Kidney epithelial cell (primary cell): ENCODE results near the gene NFE2L3. TPM values are rescaled to one million over a fixed set of nuclear protein-coding genes. Genes with fewer than 3 reads are reported as not detected.

Experiments used
- DNase-seq: peaks from one replicate; pipeline ENCODE4 v3.0.0-alpha.2; 2010; ENCODE audit warnings: low read depth
- H3K27me3 ChIP-seq: 2 replicates; pipeline ENCODE4 v1.6.0; 2011; ENCODE audit warnings: low read length; ENCODE audit not compliant: control insufficient read depth, insufficient read depth
- H3K36me3 ChIP-seq: 2 replicates; pipeline ENCODE4 v1.5.1; 2011; ENCODE audit warnings: low read length; ENCODE audit not compliant: control insufficient read depth, insufficient read depth
- H3K4me3 ChIP-seq: 2 replicates; pipeline ENCODE4 v1.5.1; 2011; ENCODE audit warnings: low read depth, mild to moderate bottlenecking, control low read depth, low read length
- total RNA-seq: library from RNA; depleted of rRNA; stranded (reverse); fragments of >200 nt; gene quantifications from 2 replicates; pipeline ENCODE4 v1.2.3, GENCODE V29; 2015
- TF ChIP-seq, protein P1 (sequence below): IDR thresholded peaks from 2 replicates; pipeline ENCODE4 v1.5.1; 2011; ENCODE audit warnings: mild to moderate bottlenecking, moderate library complexity, low read length, control low read depth, inconsistent platforms; ENCODE audit not compliant: insufficient read depth, poor library complexity, severe bottlenecking

NFE2L3 gene
- total RNA-seq, 1 donor from 2014 or later: 53.8 TPM

DNA sequence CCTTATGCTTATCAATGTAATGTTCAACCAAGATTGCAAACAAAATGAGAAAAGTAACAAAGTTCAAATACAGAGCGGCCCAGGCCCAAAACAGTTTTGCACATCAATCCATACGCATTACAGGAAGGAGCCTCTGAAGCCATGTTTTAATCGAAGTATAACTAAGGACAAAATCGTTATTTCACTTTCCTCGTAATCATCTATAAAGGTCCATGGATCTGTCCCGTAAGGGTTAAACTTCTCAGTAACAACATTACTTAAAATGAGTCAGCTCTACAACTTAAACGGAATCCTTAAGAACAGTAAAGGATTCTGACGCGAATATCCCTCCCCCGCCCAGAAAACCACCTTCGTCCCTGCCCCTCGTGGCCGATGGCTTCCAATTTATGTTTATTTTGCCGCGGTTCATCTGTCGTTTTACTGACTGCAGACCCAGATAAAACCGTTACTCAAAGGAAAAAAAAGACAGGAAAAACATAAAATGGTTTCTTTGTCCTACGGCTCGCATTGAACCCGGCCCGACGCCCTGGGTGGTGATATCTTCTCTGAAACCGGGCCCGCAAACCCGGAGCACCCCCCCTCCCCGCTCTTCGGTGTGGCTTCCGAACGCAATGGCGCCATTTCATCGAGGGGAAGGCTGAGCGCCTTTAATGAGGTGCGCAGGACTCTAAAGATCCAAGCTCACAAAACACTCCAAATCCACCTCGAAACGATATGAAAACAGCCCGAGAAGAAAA, 47.5 kb downstream of the NFE2L3 start:
- DNase-seq: no peak
- H3K36me3 ChIP-seq: peaks cover 3% of the 10 kb centered on the region
- TF ChIP-seq, protein P1, sequence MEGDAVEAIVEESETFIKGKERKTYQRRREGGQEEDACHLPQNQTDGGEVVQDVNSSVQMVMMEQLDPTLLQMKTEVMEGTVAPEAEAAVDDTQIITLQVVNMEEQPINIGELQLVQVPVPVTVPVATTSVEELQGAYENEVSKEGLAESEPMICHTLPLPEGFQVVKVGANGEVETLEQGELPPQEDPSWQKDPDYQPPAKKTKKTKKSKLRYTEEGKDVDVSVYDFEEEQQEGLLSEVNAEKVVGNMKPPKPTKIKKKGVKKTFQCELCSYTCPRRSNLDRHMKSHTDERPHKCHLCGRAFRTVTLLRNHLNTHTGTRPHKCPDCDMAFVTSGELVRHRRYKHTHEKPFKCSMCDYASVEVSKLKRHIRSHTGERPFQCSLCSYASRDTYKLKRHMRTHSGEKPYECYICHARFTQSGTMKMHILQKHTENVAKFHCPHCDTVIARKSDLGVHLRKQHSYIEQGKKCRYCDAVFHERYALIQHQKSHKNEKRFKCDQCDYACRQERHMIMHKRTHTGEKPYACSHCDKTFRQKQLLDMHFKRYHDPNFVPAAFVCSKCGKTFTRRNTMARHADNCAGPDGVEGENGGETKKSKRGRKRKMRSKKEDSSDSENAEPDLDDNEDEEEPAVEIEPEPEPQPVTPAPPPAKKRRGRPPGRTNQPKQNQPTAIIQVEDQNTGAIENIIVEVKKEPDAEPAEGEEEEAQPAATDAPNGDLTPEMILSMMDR: no peak

GRCh38 chr7:26200038-26200443, 48.0 kb downstream of the NFE2L3 start:
- no peak for DNase-seq
- H3K4me3 ChIP-seq: peak overlapping the region; percentile 100
- TF ChIP-seq, protein P1: no peak
- peaks cover 3% of the 10 kb centered on the region for H3K36me3 ChIP-seq
- H3K27me3 ChIP-seq: no peaks in the 10 kb centered on the region

More for the DNA sequence above, 47.5 kb downstream of the NFE2L3 start:
- Histone ChIP-seq H3K4me3 (peak overlapping the region; percentile 100), H3K27me3 (no peaks in the 10 kb centered on the region)

GRCh38 chr7:26200444-26201246, 48.6 kb downstream of the NFE2L3 start, which contains the start of gene HNRNPA2B1:
Gene HNRNPA2B1, minus strand, starts transcription at chr7:26200746. Its CDS starts 169 bp downstream, at chr7:26200577.
- DNase-seq: peak; percentile 84
- no peaks in the 10 kb centered on the region for H3K27me3 ChIP-seq
- TF ChIP-seq, protein P1: no peak
- peaks cover 2% of the 10 kb centered on the region for H3K36me3 ChIP-seq
- peak within 1 kb of the TSS; percentile 100 for H3K4me3 ChIP-seq

DNA sequence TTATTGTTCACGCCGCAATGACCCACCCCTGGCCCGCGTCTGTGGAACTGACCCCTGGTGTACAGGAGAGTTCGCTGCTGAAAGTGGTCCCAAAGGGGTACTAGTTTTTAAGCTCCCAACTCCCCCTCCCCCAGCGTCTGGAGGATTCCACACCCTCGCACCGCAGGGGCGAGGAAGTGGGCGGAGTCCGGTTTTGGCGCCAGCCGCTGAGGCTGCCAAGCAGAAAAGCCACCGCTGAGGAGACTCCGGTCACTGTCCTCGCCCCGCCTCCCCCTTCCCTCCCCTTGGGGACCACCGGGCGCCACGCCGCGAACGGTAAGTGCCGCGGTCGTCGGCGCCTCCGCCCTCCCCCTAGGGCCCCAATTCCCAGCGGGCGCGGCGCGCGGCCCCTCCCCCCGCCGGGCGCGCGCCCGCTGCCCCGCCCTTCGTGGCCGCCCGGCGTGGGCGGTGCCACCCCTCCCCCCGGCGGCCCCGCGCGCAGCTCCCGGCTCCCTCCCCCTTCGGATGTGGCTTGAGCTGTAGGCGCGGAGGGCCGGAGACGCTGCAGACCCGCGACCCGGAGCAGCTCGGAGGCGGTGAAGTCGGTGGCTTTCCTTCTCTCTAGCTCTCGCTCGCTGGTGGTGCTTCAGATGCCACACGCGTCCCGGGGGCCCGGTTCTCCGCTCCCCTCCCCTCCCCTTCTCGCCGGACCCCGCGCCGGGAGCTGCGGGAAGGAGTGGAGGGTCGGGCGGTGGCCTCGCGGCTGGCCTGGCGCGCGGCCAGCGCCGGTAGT, 49.4 kb downstream of the NFE2L3 start, which contains the start of gene CBX3:
Gene CBX3 (plus strand): TSS at position 499 of the 772 bp plus-strand sequence. CDS start 1,254 bp downstream, outside the sequence.
- TF ChIP-seq, protein P1: no peak
- no peaks in the 10 kb centered on the region for H3K27me3 ChIP-seq
- H3K4me3 ChIP-seq: peak within 1 kb of the TSS; percentile 100
- H3K36me3 ChIP-seq: peaks cover 2% of the 10 kb centered on the region
- no peak for DNase-seq

DNA sequence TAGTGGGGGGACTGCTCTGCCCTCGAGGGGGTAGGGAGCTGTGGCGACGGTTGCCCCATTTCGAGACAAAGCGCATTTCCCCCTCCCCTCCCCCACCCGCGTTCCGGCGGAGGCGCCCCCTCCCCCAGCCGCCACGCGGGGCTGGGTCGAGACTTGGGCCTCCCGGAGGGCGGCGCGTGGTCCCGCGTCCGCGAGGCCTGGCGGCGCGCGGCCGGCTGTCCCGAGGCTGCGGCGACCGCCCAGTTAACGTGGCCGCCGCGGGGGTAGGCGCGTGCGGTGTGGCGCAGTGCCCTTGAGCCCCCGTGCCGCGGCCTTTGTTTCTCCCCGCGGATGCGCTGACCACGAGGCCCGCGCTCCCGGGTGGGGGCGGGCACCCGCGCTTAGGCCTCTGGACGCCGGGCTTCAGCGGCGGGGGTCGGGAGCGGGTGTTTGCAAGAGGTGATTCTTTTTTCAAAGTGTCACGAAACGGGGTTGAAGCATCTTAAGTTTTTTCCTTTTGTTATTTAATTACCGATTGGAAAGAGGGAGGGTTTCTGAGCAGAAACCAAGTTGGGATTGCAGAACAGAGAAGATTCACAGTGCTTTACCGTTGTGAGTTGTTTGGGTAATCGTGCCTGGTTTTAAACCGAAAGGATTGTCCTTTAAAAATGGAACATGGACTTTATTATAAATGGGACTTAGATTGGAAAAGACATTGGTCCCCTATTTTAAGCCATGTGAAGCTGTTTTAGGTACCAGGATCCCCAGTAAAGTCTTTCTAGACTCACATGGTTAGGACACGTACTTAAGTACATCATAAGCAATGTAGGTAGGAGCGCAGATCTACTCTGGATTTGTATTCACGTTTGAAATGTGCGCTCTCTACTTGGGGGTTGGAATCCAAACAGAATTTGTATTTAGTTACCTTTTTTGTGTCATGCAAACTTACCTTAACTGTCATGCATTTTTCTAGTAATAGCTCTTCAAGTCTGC, 50.3 kb downstream of the NFE2L3 start:
- no peaks in the 10 kb centered on the region for H3K36me3 ChIP-seq
- H3K27me3 ChIP-seq: no peaks in the 10 kb centered on the region
- DNase-seq: no peak
- TF ChIP-seq, protein P1: no peak
- H3K4me3 ChIP-seq: peak overlapping the region; percentile 99
